CD14-positive monocyte (primary cell): ENCODE data around the gene CENATAC. TPM values are rescaled to one million over a fixed set of nuclear protein-coding genes. Genes with fewer than 3 reads are reported as not detected.
"Not testable (repeated sequence)": the region's sequence is repeated elsewhere in the genome, so short reads cannot be mapped to it uniquely, and the experiment has no call there.

Experiments
- DNase-seq, 3 donors: peaks; one replicate each; pipeline ENCODE4 v3.0.0-alpha.2; 2011 to 2022
- H2AFZ ChIP-seq: 2 replicates; pipeline ENCODE4 v1.6.0; 2012; ENCODE audit warnings: mild to moderate bottlenecking, low read depth, low read length, inconsistent platforms; ENCODE audit not compliant: insufficient read depth, poor library complexity, severe bottlenecking
- H3K27ac ChIP-seq, 2 donors: 1 replicate in 1 of 2; 2 replicates in 1 of 2; pipeline ENCODE4 v1.5.1; 2012 to 2013; ENCODE audit warnings: low read length in 2 of 2, control low read depth in 1 of 2, inconsistent platforms in 1 of 2, low read depth in 1 of 2, mild to moderate bottlenecking in 1 of 2
- H3K27me3 ChIP-seq, 2 donors: one replicate each; pipeline versions ENCODE4 v1.6.0 to v1.6.1; 2011 to 2013; ENCODE audit warnings: low read length in 2 of 2; ENCODE audit not compliant: control insufficient read depth in 2 of 2, insufficient read depth in 2 of 2
- H3K36me3 ChIP-seq, 2 donors: replicated peaks in 1 of 2; 1 replicate in 1 of 2; 2 replicates in 1 of 2; pipeline versions ENCODE4 v1.5.1 to v1.6.1; 2012 to 2013; ENCODE audit warnings: low read length in 2 of 2, control low read depth in 1 of 2, inconsistent platforms in 1 of 2, mild to moderate bottlenecking in 1 of 2; ENCODE audit not compliant: insufficient read depth in 2 of 2, control insufficient read depth in 1 of 2
- H3K4me1 ChIP-seq, 2 donors: 1 replicate in 1 of 2; 2 replicates in 1 of 2; pipeline versions ENCODE4 v1.5.1 to v1.6.1; 2012 to 2013; ENCODE audit warnings: low read length in 2 of 2, control low read depth in 1 of 2, inconsistent platforms in 1 of 2, mild to moderate bottlenecking in 1 of 2, moderate library complexity in 1 of 2; ENCODE audit not compliant: insufficient read depth in 2 of 2, control insufficient read depth in 1 of 2
- H3K4me2 ChIP-seq: replicated peaks from 2 replicates; pipeline ENCODE3; 2012; ENCODE audit warnings: low read length, moderate library complexity, mild to moderate bottlenecking; ENCODE audit not compliant: poor library complexity, severe bottlenecking; ENCODE audit errors: extremely low read depth
- H3K4me3 ChIP-seq, 3 experiments: fragments of 200-600 bp in 1 of 3; sonication (generic) in 1 of 3; replicated peaks in 1 of 3; 1 replicate in 2 of 3; 2 replicates in 1 of 3; pipeline ENCODE4 v1.5.1; 2011 to 2013; ENCODE audit warnings: low read length in 3 of 3, mild to moderate bottlenecking in 3 of 3, control low read depth in 2 of 3, low read depth in 2 of 3, inconsistent platforms in 1 of 3, moderate library complexity in 1 of 3
- H3K79me2 ChIP-seq: 2 replicates; pipeline ENCODE4 v1.6.0; 2012; ENCODE audit warnings: mild to moderate bottlenecking, control low read depth, inconsistent platforms, low read length, moderate library complexity; ENCODE audit not compliant: insufficient read depth
- H3K9ac ChIP-seq: 2 replicates; pipeline ENCODE4 v1.6.0; 2017; ENCODE audit warnings: low read length, mild to moderate bottlenecking; ENCODE audit not compliant: insufficient read depth, poor library complexity, severe bottlenecking
- H3K9me3 ChIP-seq, 2 donors: replicated peaks in 1 of 2; 1 replicate in 1 of 2; 2 replicates in 1 of 2; pipeline versions ENCODE4 v1.5.1 to v1.6.1; 2012 to 2013; ENCODE audit warnings: low read length in 2 of 2, control low read depth in 1 of 2; ENCODE audit not compliant: control insufficient read depth in 1 of 2, insufficient read depth in 1 of 2
- H4K20me1 ChIP-seq: 2 replicates; pipeline ENCODE4 v1.6.0; 2012; ENCODE audit warnings: mild to moderate bottlenecking, low read length, control low read depth, moderate library complexity; ENCODE audit not compliant: insufficient read depth
- H3K27ac Mint-ChIP-seq, 7 donors: one replicate each; pipeline ENCODE4 v1.8.0; 2020; ENCODE audit warnings: mild to moderate bottlenecking in 7 of 7, mixed read lengths in 7 of 7, moderate library complexity in 6 of 7, inconsistent platforms in 2 of 7
- H3K27me3 Mint-ChIP-seq, 3 donors: one replicate each; pipeline ENCODE4 v1.8.0; 2021 to 2022; ENCODE audit warnings: low read depth in 3 of 3, mild to moderate bottlenecking in 3 of 3, mixed read lengths in 3 of 3, moderate library complexity in 3 of 3, inconsistent platforms in 1 of 3
- H3K36me3 Mint-ChIP-seq, 2 donors: one replicate each; pipeline ENCODE4 v1.8.0; 2020; ENCODE audit warnings: mixed read lengths in 2 of 2, inconsistent platforms in 1 of 2, mild to moderate bottlenecking in 1 of 2
- H3K4me1 Mint-ChIP-seq: one replicate; pipeline ENCODE4 v1.8.0; 2020; ENCODE audit warnings: mild to moderate bottlenecking, mixed read lengths
- H3K4me3 Mint-ChIP-seq, 2 donors: one replicate each; pipeline ENCODE4 v1.8.0; 2020; ENCODE audit warnings: mild to moderate bottlenecking in 2 of 2, mixed read lengths in 2 of 2, moderate library complexity in 1 of 2
- H3K9me3 Mint-ChIP-seq, 7 donors: one replicate each; pipeline ENCODE4 v1.8.0; 2020 to 2022; ENCODE audit warnings: mixed read lengths in 7 of 7, mild to moderate bottlenecking in 6 of 7, moderate library complexity in 6 of 7, inconsistent platforms in 2 of 7
- WGBS: methylation state at CpG from one replicate; pipeline ENCODE4 v1.1.5; 2013; ENCODE audit warnings: missing lambda C conversion rate; ENCODE audit not compliant: insufficient coverage; 5-methylcytosine and 5-hydroxymethylcytosine counted together
- intact Hi-C, 2 donors: fragments of 100-400 bp; cut with micrococcal nuclease; formaldehyde crosslinking; loops; one replicate each; pipeline versions ENCODE4 v1.15.0 to v1.15.1; 2023
- polyA plus RNA-seq, 3 donors: library from polyadenylated mRNA; depleted of rRNA in 1 of 3; unstranded in 2 of 3; stranded (reverse) in 1 of 3; fragments of 300-500 nt in 2 of 3; fragments of >200 nt in 1 of 3; fragmentation: Illumina TruSeq in 2 of 3; gene quantifications; 1 replicate in 2 of 3; 2 replicates in 1 of 3; pipeline ENCODE4 v1.2.3, GENCODE V29; 2012 to 2021
- TF ChIP-seq, protein P1 (sequence below): fragments of 200-600 bp; IDR thresholded peaks from one replicate; pipeline ENCODE4 v1.8.0; 2022; ENCODE audit warnings: antibody characterized with exemption, mild to moderate bottlenecking

Gene CENATAC
- polyA plus RNA-seq, 3 donors, result 2.7 to 47.8 (median 4.1) TPM

DNA sequence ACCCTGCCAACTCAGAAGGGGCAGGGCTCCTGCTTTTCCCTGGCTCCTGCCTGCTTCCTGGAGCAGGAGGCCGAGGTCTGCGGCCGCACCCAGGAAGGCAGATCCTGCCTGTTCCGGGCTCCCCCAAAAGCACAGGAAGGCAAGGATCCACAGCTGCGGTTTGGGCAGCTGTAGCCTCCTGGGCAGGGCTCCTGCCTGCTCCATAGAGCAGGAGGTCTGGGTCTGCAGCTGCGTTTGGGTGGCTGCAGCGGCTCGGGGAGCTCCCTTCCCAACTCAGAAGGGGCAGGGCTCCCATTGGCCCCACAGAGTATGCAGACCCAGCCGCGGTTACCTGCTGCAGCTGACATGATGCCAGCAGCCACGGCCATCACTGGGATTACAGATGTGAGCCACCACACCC lies 36.3 kb upstream of the CENATAC start:
- no peak overlapping the region for H3K27ac ChIP-seq

DNA sequence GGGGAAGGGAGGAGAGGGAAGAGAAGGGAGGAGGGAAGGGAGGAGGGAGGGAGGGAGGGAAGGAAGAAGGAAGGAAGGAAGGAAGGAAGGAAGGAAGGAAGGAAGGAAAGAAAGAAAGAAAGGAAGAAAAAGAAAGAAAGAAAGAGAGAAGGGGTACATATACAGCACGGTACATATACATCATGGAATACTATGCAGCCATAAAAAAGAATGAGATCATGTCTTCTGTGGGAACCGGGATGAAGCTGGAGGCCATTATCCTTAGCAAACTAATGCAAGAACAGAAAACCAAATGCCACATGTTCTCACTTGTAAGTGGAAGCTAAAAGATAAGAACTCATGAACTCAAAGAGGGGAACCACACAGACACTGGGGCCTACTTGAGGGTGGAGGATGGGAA lies 28.4 kb upstream of the CENATAC start:
- H3K9me3 ChIP-seq, H2AFZ ChIP-seq, H3K27ac ChIP-seq, H3K4me1 ChIP-seq, H3K36me3 ChIP-seq, H3K79me2 ChIP-seq, H3K4me2 ChIP-seq, DNase-seq, H3K9ac ChIP-seq, H3K27ac Mint-ChIP-seq, H4K20me1 ChIP-seq, H3K4me3 Mint-ChIP-seq, H3K4me1 Mint-ChIP-seq, H3K36me3 Mint-ChIP-seq, intact Hi-C loops, H3K27me3 ChIP-seq, H3K4me3 ChIP-seq: not testable (repeated sequence)
- Mint-ChIP-seq H3K27me3 (peaks cover 9 to 27% (median 16%) of the 10 kb centered on the region in 3 donors), H3K9me3 (peaks cover 0 to 14% (median 3%) of the 10 kb centered on the region in 7 donors)
- WGBS, result no CpG with 5 or more reads among the region's 2 CpGs

More for the DNA sequence above, 36.3 kb upstream of the CENATAC start:
- no peaks in the 10 kb centered on the region for H3K27me3 ChIP-seq
- H3K4me2 ChIP-seq, result no peak overlapping the region
- peaks cover 2 to 13% (median 8%) of the 10 kb centered on the region in 3 donors for H3K27me3 Mint-ChIP-seq
- intact Hi-C loops, result no loop called here
- peaks cover under 1% of the 10 kb centered on the region for H3K4me1 Mint-ChIP-seq
- H3K9me3 ChIP-seq, result no peaks in the 10 kb centered on the region
- TF ChIP-seq, protein P1, sequence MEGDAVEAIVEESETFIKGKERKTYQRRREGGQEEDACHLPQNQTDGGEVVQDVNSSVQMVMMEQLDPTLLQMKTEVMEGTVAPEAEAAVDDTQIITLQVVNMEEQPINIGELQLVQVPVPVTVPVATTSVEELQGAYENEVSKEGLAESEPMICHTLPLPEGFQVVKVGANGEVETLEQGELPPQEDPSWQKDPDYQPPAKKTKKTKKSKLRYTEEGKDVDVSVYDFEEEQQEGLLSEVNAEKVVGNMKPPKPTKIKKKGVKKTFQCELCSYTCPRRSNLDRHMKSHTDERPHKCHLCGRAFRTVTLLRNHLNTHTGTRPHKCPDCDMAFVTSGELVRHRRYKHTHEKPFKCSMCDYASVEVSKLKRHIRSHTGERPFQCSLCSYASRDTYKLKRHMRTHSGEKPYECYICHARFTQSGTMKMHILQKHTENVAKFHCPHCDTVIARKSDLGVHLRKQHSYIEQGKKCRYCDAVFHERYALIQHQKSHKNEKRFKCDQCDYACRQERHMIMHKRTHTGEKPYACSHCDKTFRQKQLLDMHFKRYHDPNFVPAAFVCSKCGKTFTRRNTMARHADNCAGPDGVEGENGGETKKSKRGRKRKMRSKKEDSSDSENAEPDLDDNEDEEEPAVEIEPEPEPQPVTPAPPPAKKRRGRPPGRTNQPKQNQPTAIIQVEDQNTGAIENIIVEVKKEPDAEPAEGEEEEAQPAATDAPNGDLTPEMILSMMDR, result no peak
- H3K9ac ChIP-seq, result no peak overlapping the region
- no peak for DNase-seq
- H3K36me3 Mint-ChIP-seq, result no peaks in the 10 kb centered on the region
- 84% methylated on average over 11 of the region's 11 CpGs for WGBS
- H3K9me3 Mint-ChIP-seq, result no peaks in the 10 kb centered on the region
- no peak overlapping the region for H3K4me3 ChIP-seq
- no peaks in the 10 kb centered on the region for H3K79me2 ChIP-seq
- no peak overlapping the region for H3K27ac Mint-ChIP-seq
- no peaks in the 10 kb centered on the region for H3K36me3 ChIP-seq
- no peaks in the 10 kb centered on the region for H4K20me1 ChIP-seq
- no peak overlapping the region for H2AFZ ChIP-seq
- H3K4me1 ChIP-seq, result no peaks in the 10 kb centered on the region
- H3K4me3 Mint-ChIP-seq, result no peak overlapping the region
